Aorta (tissue), 5 donors: ENCODE data around the gene SLC5A2. TPM values are rescaled to one million over a fixed set of nuclear protein-coding genes. Genes with fewer than 3 reads are reported as not detected.

Experiments
- ATAC-seq: fragments of 200-7000 bp; cut with Tn5 transposase; one replicate; pipeline ENCODE4 v1.9.1; 2022; ENCODE audit warnings: moderate library complexity; ENCODE audit not compliant: low FRiP score
- DNase-seq, 2 donors: peaks; one replicate each; pipeline ENCODE4 v3.0.0-alpha.2; 2020
- H3K27ac ChIP-seq, 2 donors: one replicate each; pipeline ENCODE4 v1.5.1; 2013; ENCODE audit warnings: low read length in 2 of 2, mild to moderate bottlenecking in 2 of 2, moderate library complexity in 2 of 2, control low read depth in 1 of 2, inconsistent platforms in 1 of 2, low read depth in 1 of 2
- H3K27me3 ChIP-seq, 2 donors: one replicate each; pipeline ENCODE4 v1.6.1; 2013; ENCODE audit warnings: control low read depth in 1 of 2, low read length in 1 of 2, mild to moderate bottlenecking in 1 of 2, moderate library complexity in 1 of 2; ENCODE audit not compliant: insufficient read depth in 2 of 2, control insufficient read depth in 1 of 2
- H3K36me3 ChIP-seq, 2 donors: one replicate each; pipeline ENCODE4 v1.6.1; 2013; ENCODE audit warnings: control low read depth in 1 of 2, low read length in 1 of 2, mild to moderate bottlenecking in 1 of 2; ENCODE audit not compliant: insufficient read depth in 2 of 2, control insufficient read depth in 1 of 2
- H3K4me1 ChIP-seq, 2 donors: one replicate each; pipeline ENCODE4 v1.6.1; 2013; ENCODE audit warnings: low read length in 2 of 2, control low read depth in 1 of 2, mild to moderate bottlenecking in 1 of 2, moderate library complexity in 1 of 2; ENCODE audit not compliant: insufficient read depth in 2 of 2, control insufficient read depth in 1 of 2
- H3K4me3 ChIP-seq, 2 donors: one replicate each; pipeline ENCODE4 v1.5.1; 2013; ENCODE audit warnings: low read length in 2 of 2, control low read depth in 1 of 2, mild to moderate bottlenecking in 1 of 2
- H3K9me3 ChIP-seq: one replicate; pipeline ENCODE4 v1.6.1; 2013; ENCODE audit warnings: mild to moderate bottlenecking, low read length; ENCODE audit not compliant: control insufficient read depth
- WGBS, 2 donors: extraction: QIAGEN DNeasy Blood & Tissue Kit; methylation state at CpG; one replicate each; pipeline ENCODE4 v1.1.7; 2013; 5-methylcytosine and 5-hydroxymethylcytosine counted together
- intact Hi-C, 2 donors: fragments of 100-400 bp; cut with DNase I; formaldehyde crosslinking; loops; one replicate each; pipeline versions ENCODE4 v1.14.2 to v1.15.0; 2022
- polyA plus RNA-seq, 2 donors: library from polyadenylated mRNA; stranded (reverse); fragments of 200-250 nt; gene quantifications; one replicate each; pipeline ENCODE4 v1.2.3, GENCODE V29; 2013
- total RNA-seq, 2 donors: library from RNA; stranded (reverse); fragmentation: NEBNext Ultra II Directional; extraction: Animal tissue kit (Norgen Biotek cat#: 25700); gene quantifications; one replicate each; pipeline ENCODE4 v1.2.1, GENCODE V29; 2021
- donor health status: healthy with polysubstance abuse.
- donor health status: Bipolar disorder and iron deficiency.
- donor health status: DM: no; HTN: no; CAD: no.
- donor health status: DM: no; HTN: no; CAD: no.
- donor health status: DM: yes; HTN: yes; CAD: no.

The SLC5A2 gene
- total and polyA plus RNA-seq, 4 donors: 0.24 to 2.3 (median 0.65) TPM; not detected in 1

- DNase-seq: no peak
- no peaks in the 10 kb centered on the region for H3K36me3 ChIP-seq
- ATAC-seq: peak; percentile 10
- H3K9me3 ChIP-seq: no peaks in the 10 kb centered on the region
- intact Hi-C loops: no loop called here
- H3K4me3 ChIP-seq: peak overlapping the region; percentile 52 to 83
- H3K27ac ChIP-seq: peak overlapping the region; percentile 53 to 66
- 0 to 1% methylated on average over 12 of the region's 12 CpGs for WGBS, 2 donors
- H3K4me1 ChIP-seq: no peaks in the 10 kb centered on the region
- H3K27me3 ChIP-seq: no peaks in the 10 kb centered on the region
Observed at GRCh38 chr16:31507617-31507928, 24.6 kb downstream of the SLC5A2 start.

DNA sequence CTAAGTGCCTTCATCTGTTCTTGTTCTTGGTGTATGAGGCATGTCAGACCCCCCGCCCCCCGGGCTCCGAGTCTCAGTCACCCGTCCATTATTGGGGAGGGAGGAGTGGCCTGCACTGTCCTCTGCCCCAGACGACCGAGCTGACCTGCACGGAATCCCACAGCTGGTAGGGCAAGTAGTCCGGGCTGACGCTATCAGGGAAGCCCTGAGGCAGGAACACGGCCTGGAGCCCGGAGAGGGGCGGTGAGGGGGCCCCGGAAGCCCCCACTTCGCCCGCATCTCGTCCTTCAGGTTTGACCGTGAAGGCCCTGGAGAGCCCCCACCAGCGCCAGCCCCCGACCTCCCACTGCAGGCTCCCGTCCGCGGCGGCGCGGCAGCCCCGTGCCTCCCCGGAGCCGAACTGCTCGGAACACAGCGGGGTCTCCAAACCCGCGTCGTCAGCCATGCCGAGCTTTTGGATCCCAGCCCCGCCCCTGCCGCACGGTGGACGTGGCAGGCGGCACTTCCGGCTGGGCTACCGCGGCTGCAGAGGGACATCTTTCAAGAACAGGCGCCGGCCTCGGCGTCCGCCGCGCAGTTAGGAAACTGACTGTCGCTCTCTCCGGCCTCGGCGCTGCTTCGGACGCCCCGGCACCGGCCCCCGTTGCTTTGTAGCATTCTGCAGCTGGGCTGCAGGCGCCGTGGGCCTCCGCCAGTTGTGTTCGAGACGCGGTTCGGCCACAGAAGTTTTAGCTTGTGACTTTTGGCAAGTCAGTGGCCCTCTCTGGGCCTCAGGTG, 25.2 kb downstream of the SLC5A2 start, which contains the start of gene RUSF1:
Gene RUSF1 (minus strand): TSS at position 463 of the 777 bp plus-strand sequence. CDS start 18 bp downstream, at position 445.
- peak; percentile 96 to 97 for DNase-seq
- ATAC-seq: peak; percentile 96
- Histone ChIP-seq H3K27ac (peak within 1 kb of the TSS; percentile 66 to 89), H3K4me1 (no peaks in the 10 kb centered on the region), H3K9me3 (no peaks in the 10 kb centered on the region), H3K36me3 (no peaks in the 10 kb centered on the region), H3K4me3 (peak within 1 kb of the TSS; percentile 54 to 83), H3K27me3 (no peaks in the 10 kb centered on the region)
- 0% methylated on average over 61 to 65 of the region's 65 CpGs for WGBS, 2 donors
- intact Hi-C loops: no loop called here

GRCh38 chr16:31508706-31509195, 25.8 kb downstream of the SLC5A2 start:
- no peaks in the 10 kb centered on the region for H3K9me3 ChIP-seq
- H3K4me3 ChIP-seq: peak overlapping the region; percentile 54 to 83
- H3K27ac ChIP-seq: peak overlapping the region; percentile 49 to 89
- H3K4me1 ChIP-seq: no peaks in the 10 kb centered on the region
- ATAC-seq (no peak), DNase-seq (no peak)
- no peaks in the 10 kb centered on the region for H3K27me3 ChIP-seq
- intact Hi-C loops: no loop called here
- 9 to 11% methylated on average over 6 of the region's 6 CpGs for WGBS, 2 donors
- no peaks in the 10 kb centered on the region for H3K36me3 ChIP-seq

GRCh38 chr16:31513126-31513525, 30.2 kb downstream of the SLC5A2 start:
- no peaks in the 10 kb centered on the region for H3K36me3 ChIP-seq
- H3K27me3 ChIP-seq: no peaks in the 10 kb centered on the region
- DNase-seq (no peak), ATAC-seq (no peak)
- WGBS, 2 donors: 70 to 78% methylated on average over 6 of the region's 6 CpGs
- H3K4me1 ChIP-seq: no peaks in the 10 kb centered on the region
- H3K4me3 ChIP-seq: no peak overlapping the region
- H3K27ac ChIP-seq: no peak overlapping the region
- intact Hi-C loops: no loop called here
- no peaks in the 10 kb centered on the region for H3K9me3 ChIP-seq

- Histone ChIP-seq H3K27ac (no peak overlapping the region), H3K4me1 (no peaks in the 10 kb centered on the region), H3K9me3 (no peaks in the 10 kb centered on the region), H3K4me3 (no peak overlapping the region), H3K27me3 (no peaks in the 10 kb centered on the region), H3K36me3 (no peaks in the 10 kb centered on the region)
- ATAC-seq (no peak), DNase-seq (no peak)
- intact Hi-C loops: no loop called here
Observed at GRCh38 chr16:31513884-31514283, 31.0 kb downstream of the SLC5A2 start.

GRCh38 chr16:31517800-31518402, 35.0 kb downstream of the SLC5A2 start:
- no peak for ATAC-seq
- Histone ChIP-seq H3K4me1 (no peaks in the 10 kb centered on the region), H3K36me3 (no peaks in the 10 kb centered on the region), H3K9me3 (no peaks in the 10 kb centered on the region), H3K27ac (no peak overlapping the region), H3K27me3 (no peaks in the 10 kb centered on the region), H3K4me3 (no peak overlapping the region)
- no peak for DNase-seq
- WGBS, 2 donors: 71 to 76% methylated on average over 4 of the region's 4 CpGs
- intact Hi-C loops: no loop called here

GRCh38 chr16:31519759-31520431, 37.0 kb downstream of the SLC5A2 start:
- no peaks in the 10 kb centered on the region for H3K36me3 ChIP-seq
- H3K27ac ChIP-seq: no peak overlapping the region
- H3K27me3 ChIP-seq: no peaks in the 10 kb centered on the region
- intact Hi-C loops: no loop called here
- DNase-seq (no peak), ATAC-seq (no peak)
- no peaks in the 10 kb centered on the region for H3K4me1 ChIP-seq
- H3K4me3 ChIP-seq: no peak overlapping the region
- H3K9me3 ChIP-seq: no peaks in the 10 kb centered on the region
- WGBS, 2 donors: 82 to 85% methylated on average over 2 of the region's 2 CpGs

GRCh38 chr16:31521368-31521767, 38.4 kb downstream of the SLC5A2 start:
- no peak for ATAC-seq
- Histone ChIP-seq H3K9me3 (no peaks in the 10 kb centered on the region), H3K27me3 (no peaks in the 10 kb centered on the region), H3K27ac (no peak overlapping the region), H3K36me3 (no peaks in the 10 kb centered on the region), H3K4me3 (no peak overlapping the region), H3K4me1 (no peaks in the 10 kb centered on the region)
- WGBS, 2 donors: 81 to 96% methylated on average over 3 of the region's 3 CpGs
- DNase-seq: no peak
- intact Hi-C loops: no loop called here
